Endodermal cell (in vitro differentiated cells): ENCODE measurements around the gene PNN. TPM values are rescaled to one million over a fixed set of nuclear protein-coding genes. Genes with fewer than 3 reads are reported as not detected.
"Not testable (repeated sequence)": the region's sequence is repeated elsewhere in the genome, so short reads cannot be mapped to it uniquely, and the experiment has no call there.

Source experiments
- DNase-seq: peaks from one replicate; pipeline ENCODE4 v3.0.0-alpha.2; 2017
- H3K27ac ChIP-seq: 2 replicates; pipeline ENCODE4 v1.5.1; 2013; ENCODE audit warnings: mild to moderate bottlenecking, low read depth, low read length, moderate library complexity
- H3K27me3 ChIP-seq: 2 replicates; pipeline ENCODE4 v1.6.1; 2013; ENCODE audit warnings: mild to moderate bottlenecking, low read length, moderate library complexity; ENCODE audit not compliant: insufficient read depth, control insufficient read depth, poor library complexity, severe bottlenecking
- H3K36me3 ChIP-seq: 2 replicates; pipeline ENCODE4 v1.7.0; 2013; ENCODE audit warnings: mild to moderate bottlenecking, low read length, moderate library complexity; ENCODE audit not compliant: control insufficient read depth, insufficient read depth
- H3K4me1 ChIP-seq: one replicate; pipeline ENCODE4 v1.7.0; 2013; ENCODE audit warnings: low read length; ENCODE audit not compliant: control insufficient read depth, insufficient read depth
- H3K4me3 ChIP-seq: 2 replicates; pipeline ENCODE4 v1.5.1; 2013; ENCODE audit warnings: mild to moderate bottlenecking, low read length, moderate library complexity
- H3K9ac ChIP-seq: 2 replicates; pipeline ENCODE4 v1.6.1; 2013; ENCODE audit warnings: mild to moderate bottlenecking, low read length, moderate library complexity; ENCODE audit not compliant: poor library complexity, severe bottlenecking; ENCODE audit errors: extremely low read depth
- H3K9me3 ChIP-seq: 2 replicates; pipeline ENCODE4 v1.6.1; 2013; ENCODE audit warnings: mild to moderate bottlenecking, low read length, moderate library complexity; ENCODE audit not compliant: control insufficient read depth
- H3K27ac Mint-ChIP-seq: 2 replicates; pipeline ENCODE4 v1.8.0; 2020; ENCODE audit warnings: mixed read lengths
- H3K27me3 Mint-ChIP-seq: 2 replicates; pipeline ENCODE4 v1.8.0; 2021; ENCODE audit warnings: mild to moderate bottlenecking, mixed read lengths; ENCODE audit not compliant: insufficient read depth
- H3K36me3 Mint-ChIP-seq: 2 replicates; pipeline ENCODE4 v1.8.0; 2020; ENCODE audit warnings: low read depth, mixed read lengths
- H3K4me1 Mint-ChIP-seq: 2 replicates; pipeline ENCODE4 v1.8.0; 2020; ENCODE audit warnings: mixed read lengths
- H3K4me3 Mint-ChIP-seq: 2 replicates; pipeline ENCODE4 v1.8.0; 2020; ENCODE audit warnings: mild to moderate bottlenecking, moderate library complexity, mixed read lengths
- H3K9me3 Mint-ChIP-seq: 2 replicates; pipeline ENCODE4 v1.8.0; 2020; ENCODE audit warnings: mild to moderate bottlenecking, mixed read lengths
- CTCF ChIP-seq: fragments of 200-600 bp; sonication (generic); conservative IDR thresholded peaks from 2 replicates; pipeline ENCODE4 v1.5.0; 2021; ENCODE audit warnings: antibody characterized with exemption, mild to moderate bottlenecking
- WGBS, 2 experiments: methylation state at CpG; one replicate each; pipeline versions ENCODE4 v1.1.5 to v1.1.7; 2013; ENCODE audit warnings: missing lambda C conversion rate in 2 of 2, mixed read lengths in 1 of 2; ENCODE audit not compliant: insufficient coverage in 1 of 2, insufficient read length in 1 of 2; 5-methylcytosine and 5-hydroxymethylcytosine counted together
- total RNA-seq, 2 donors: library from RNA; stranded (reverse); fragmentation: NEBNext Ultra II Directional in 1 of 2; extraction: Animal tissue kit (Norgen Biotek cat#: 25700) in 1 of 2; gene quantifications; 2 replicates in 1 of 2; 3 replicates in 1 of 2; pipeline ENCODE4 v1.2.1, GENCODE V29; 2021

The PNN gene
- total RNA-seq, 2 donors from 2014 or later: 122 to 148 TPM

GRCh38 chr14:39160494-39160893, 14.6 kb upstream of the PNN start:
- peaks cover 69% of the 10 kb centered on the region for H3K36me3 ChIP-seq
- H3K9me3 ChIP-seq: peaks cover 6% of the 10 kb centered on the region
- H3K4me1 ChIP-seq: no peaks in the 10 kb centered on the region
- DNase-seq: no peak
- no peaks in the 10 kb centered on the region for H3K27me3 Mint-ChIP-seq
- peaks cover 49% of the 10 kb centered on the region for H3K36me3 Mint-ChIP-seq
- no peak overlapping the region for H3K9ac ChIP-seq
- H3K4me1 Mint-ChIP-seq: peaks cover 12% of the 10 kb centered on the region
- no peak overlapping the region for H3K4me3 ChIP-seq
- no peaks in the 10 kb centered on the region for H3K27me3 ChIP-seq
- no peak overlapping the region for H3K27ac ChIP-seq
- H3K4me3 Mint-ChIP-seq: no peak overlapping the region
- no peaks in the 10 kb centered on the region for H3K9me3 Mint-ChIP-seq
- no CpG with 5 or more reads among the region's 1 CpG for WGBS, 2 experiments
- no peak for TF ChIP-seq CTCF
- no peak overlapping the region for H3K27ac Mint-ChIP-seq

GRCh38 chr14:39167797-39168320, 7.2 kb upstream of the PNN start:
- not testable (repeated sequence) for H3K9ac ChIP-seq, H3K9me3 ChIP-seq, H3K27me3 ChIP-seq, H3K4me1 ChIP-seq, H3K27ac Mint-ChIP-seq, DNase-seq, H3K27me3 Mint-ChIP-seq, H3K27ac ChIP-seq, H3K9me3 Mint-ChIP-seq
- H3K36me3 Mint-ChIP-seq: peaks cover 18% of the 10 kb centered on the region
- WGBS, 2 experiments: 84 to 93% methylated on average over 5 to 10 of the region's 10 CpGs
- H3K36me3 ChIP-seq: peaks cover 29% of the 10 kb centered on the region
- peak overlapping the region; percentile 99 for H3K4me3 ChIP-seq
- H3K4me1 Mint-ChIP-seq: peaks cover 19% of the 10 kb centered on the region
- peak overlapping the region; percentile 93 for H3K4me3 Mint-ChIP-seq

GRCh38 chr14:39168591-39168990, 6.5 kb upstream of the PNN start:
- Histone ChIP-seq H3K27ac (no peak overlapping the region), H3K9ac (no peak overlapping the region), H3K9me3 (no peaks in the 10 kb centered on the region), H3K4me3 (peak overlapping the region; percentile 99), H3K36me3 (peaks cover 27% of the 10 kb centered on the region), H3K27me3 (no peaks in the 10 kb centered on the region), H3K4me1 (peaks cover 4% of the 10 kb centered on the region)
- WGBS, 2 experiments: 81 to 84% methylated on average over 4 of the region's 4 CpGs
- Mint-ChIP-seq H3K9me3 (no peaks in the 10 kb centered on the region), H3K4me1 (peaks cover 19% of the 10 kb centered on the region), H3K27ac (no peak overlapping the region), H3K27me3 (no peaks in the 10 kb centered on the region), H3K4me3 (peak overlapping the region; percentile 93), H3K36me3 (peaks cover 17% of the 10 kb centered on the region)
- DNase-seq: no peak
- TF ChIP-seq CTCF: no peak

GRCh38 chr14:39169541-39169900, 5.5 kb upstream of the PNN start:
- 3 to 4% methylated on average over 7 of the region's 7 CpGs for WGBS, 2 experiments

More at GRCh38 chr14:39169541-39169900, 5.5 kb upstream of the PNN start:
- H3K36me3 Mint-ChIP-seq: peaks cover 16% of the 10 kb centered on the region
- no peak overlapping the region for H3K27ac ChIP-seq
- H3K9me3 ChIP-seq: no peaks in the 10 kb centered on the region
- H3K27ac Mint-ChIP-seq: peak overlapping the region; percentile 98
- H3K27me3 ChIP-seq: no peaks in the 10 kb centered on the region
- H3K4me3 ChIP-seq: peak overlapping the region; percentile 99
- no peaks in the 10 kb centered on the region for H3K9me3 Mint-ChIP-seq
- H3K4me1 ChIP-seq: peaks cover 4% of the 10 kb centered on the region
- H3K9ac ChIP-seq: peak overlapping the region; percentile 82
- H3K4me3 Mint-ChIP-seq: peak overlapping the region; percentile 93
- DNase-seq: no peak
- H3K4me1 Mint-ChIP-seq: peaks cover 16% of the 10 kb centered on the region
- peaks cover 18% of the 10 kb centered on the region for H3K36me3 ChIP-seq
- TF ChIP-seq CTCF: no peak
- H3K27me3 Mint-ChIP-seq: no peaks in the 10 kb centered on the region
